Cardiac ventricle fibroblast (primary cell): ENCODE results near the gene SETD1B. TPM values are rescaled to one million over a fixed set of nuclear protein-coding genes. Genes with fewer than 3 reads are reported as not detected.

ENCODE experiments used
- total RNA-seq: library from RNA; depleted of rRNA; stranded (reverse); fragments of >200 nt; gene quantifications from 2 replicates; pipeline ENCODE4 v1.2.3, GENCODE V29; 2015

The SETD1B gene
- total RNA-seq: 8.0 and 10.9 TPM in 2 replicates

DNA sequence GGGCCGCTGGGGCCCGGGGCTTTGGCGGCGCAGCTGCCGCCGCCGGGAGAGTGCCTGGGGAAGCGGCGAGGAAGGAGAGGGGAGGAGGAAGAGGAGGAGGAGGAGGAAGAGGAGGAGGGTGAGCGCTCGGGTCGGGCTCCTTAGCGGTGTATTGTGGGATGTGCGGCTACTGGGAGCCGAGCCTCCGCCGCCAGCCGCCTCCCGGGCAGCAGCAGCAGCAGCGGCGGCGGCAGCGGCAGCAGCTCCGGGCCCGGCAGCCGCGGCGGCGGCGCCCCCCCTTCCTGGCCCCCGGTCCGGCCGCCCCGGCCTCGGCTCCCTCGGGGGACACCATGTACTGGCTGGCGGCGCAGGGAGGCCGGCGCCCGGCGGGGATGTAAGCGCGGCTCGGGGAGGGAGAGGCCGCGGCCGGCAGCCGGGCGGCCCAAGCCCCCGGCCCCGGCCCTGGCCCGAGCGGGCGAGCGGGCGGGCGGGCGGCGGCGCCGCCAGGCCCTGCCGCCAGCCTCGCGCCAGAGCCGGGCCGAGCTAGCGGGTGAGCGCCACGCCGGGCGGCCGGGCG is at the start of gene SETD1B:
Gene SETD1B, plus strand, starts transcription at position 149 of the 556 bp plus-strand sequence. CDS start 729 bp downstream, outside the sequence.

DNA sequence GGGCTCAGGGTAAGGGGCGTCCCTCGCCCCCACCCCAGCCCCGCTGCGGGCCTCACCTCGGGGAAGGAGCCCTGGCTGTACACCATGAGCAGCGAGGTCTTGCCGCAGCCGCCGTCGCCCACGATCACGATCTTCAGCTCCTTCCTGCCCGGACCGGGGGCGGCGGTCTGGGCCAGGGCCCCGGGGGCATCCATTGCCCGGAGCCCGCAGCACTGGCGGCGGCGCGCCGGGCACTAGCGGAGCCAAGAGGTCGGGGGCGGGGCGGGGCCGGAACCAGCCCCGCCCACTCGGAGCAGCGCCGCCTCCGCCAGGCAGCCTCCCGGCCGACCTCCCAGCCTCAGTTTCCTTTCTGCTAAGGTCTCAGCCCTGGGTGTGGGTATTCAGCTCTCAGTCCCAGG is 10.4 kb upstream of the SETD1B start, which contains the start of gene RHOF:
Gene RHOF, minus strand, starts transcription at position 249 of the 398 bp plus-strand sequence. Its CDS starts 55 bp downstream, at position 194.

DNA sequence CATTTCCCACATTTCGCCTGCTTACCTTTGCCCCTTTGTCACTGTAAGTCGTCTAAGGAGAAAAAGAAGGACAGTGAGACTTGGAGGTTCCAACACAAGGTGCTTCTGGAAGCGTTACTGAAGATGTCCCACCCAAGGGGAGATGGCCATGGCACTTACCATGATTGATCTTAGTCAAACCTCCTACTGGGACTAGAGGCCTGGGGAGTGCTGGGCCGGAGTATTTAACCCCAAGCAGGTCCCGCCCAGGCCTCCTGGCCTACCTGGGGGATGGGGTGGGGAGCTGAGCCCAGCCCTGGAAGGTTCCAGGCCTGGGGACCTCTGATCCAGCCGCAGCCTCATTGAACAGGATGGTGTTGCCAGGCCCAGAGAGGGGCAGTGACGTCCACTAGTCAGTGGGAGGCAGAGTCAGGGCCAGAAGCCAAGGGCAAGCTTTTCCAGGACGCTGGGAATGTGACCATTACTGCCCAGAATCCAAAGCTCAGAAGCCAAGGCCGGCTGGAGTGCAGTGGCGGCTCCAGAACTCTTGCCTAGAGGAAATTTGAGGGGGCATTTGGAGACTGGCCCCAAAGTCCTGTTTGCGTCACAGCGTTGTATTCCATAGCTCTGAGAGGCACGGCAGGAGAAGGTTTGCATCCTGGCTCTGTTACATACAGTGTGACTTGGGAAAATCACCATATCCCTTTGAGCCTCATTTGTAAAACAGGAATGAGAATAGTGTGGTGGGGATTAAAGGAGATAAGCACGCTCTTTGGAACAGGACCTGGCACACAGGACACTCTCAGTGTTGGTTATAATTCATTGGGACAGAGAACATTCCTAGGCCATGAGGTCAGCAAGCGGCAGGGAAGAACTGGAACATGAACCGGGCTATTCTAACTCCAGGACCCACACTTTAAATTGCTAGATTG is 55.1 kb downstream of the SETD1B start, which contains the start of gene HPD:
Gene HPD, minus strand, starts transcription at position 198 of the 911 bp plus-strand sequence. Its CDS starts 36 bp downstream, at position 162.

Other genes with a start within 250 kb of the SETD1B start
- 13.3 and 20.2 TPM in 2 replicates for gene KDM2B, start 223.0 kb upstream of the SETD1B start, total RNA-seq
- 5.2 and 5.3 TPM in 2 replicates for gene ORAI1, start 177.5 kb upstream of the SETD1B start, total RNA-seq
- gene MORN3, start 134.4 kb upstream of the SETD1B start, total RNA-seq: 0.12 and 0.15 TPM in 2 replicates
- gene TMEM120B, start 91.3 kb upstream of the SETD1B start, total RNA-seq: 3.5 and 4.8 TPM in 2 replicates
- 7.7 and 8.6 TPM in 2 replicates for gene RHOF, start 10.3 kb upstream of the SETD1B start, total RNA-seq
- 15.6 and 20.1 TPM in 2 replicates for gene HPD, start 54.9 kb downstream of the SETD1B start, total RNA-seq
- gene PSMD9, start 84.8 kb downstream of the SETD1B start, total RNA-seq: 39.6 and 74.4 TPM in 2 replicates
- gene CFAP251, start 114.6 kb downstream of the SETD1B start, total RNA-seq: 0.62 and 3.4 TPM in 2 replicates
- 2.0 and 2.6 TPM in 2 replicates for gene BCL7A, start 217.9 kb downstream of the SETD1B start, total RNA-seq